Fibroblast of pulmonary artery (primary cell): Measurements from ENCODE around the gene CAMK2G.
A peak's percentile ranks its signal among the peaks of the same experiment; 100 is the strongest.

Source experiments
- DNase-seq: peaks from one replicate; pipeline ENCODE4 v3.0.0-alpha.2; 2010; ENCODE audit warnings: low read depth
- H3K4me3 ChIP-seq: replicated peaks from 2 replicates; pipeline ENCODE4 v1.5.1; 2011; ENCODE audit warnings: low read depth, mild to moderate bottlenecking, control low read depth, low read length, moderate library complexity
- TF ChIP-seq, protein P1 (sequence below): IDR thresholded peaks from 2 replicates; pipeline ENCODE4 v1.5.1; 2011; ENCODE audit warnings: mild to moderate bottlenecking, control low read depth, low read length, inconsistent platforms; ENCODE audit errors: missing control alignments

CAMK2G gene

DNA sequence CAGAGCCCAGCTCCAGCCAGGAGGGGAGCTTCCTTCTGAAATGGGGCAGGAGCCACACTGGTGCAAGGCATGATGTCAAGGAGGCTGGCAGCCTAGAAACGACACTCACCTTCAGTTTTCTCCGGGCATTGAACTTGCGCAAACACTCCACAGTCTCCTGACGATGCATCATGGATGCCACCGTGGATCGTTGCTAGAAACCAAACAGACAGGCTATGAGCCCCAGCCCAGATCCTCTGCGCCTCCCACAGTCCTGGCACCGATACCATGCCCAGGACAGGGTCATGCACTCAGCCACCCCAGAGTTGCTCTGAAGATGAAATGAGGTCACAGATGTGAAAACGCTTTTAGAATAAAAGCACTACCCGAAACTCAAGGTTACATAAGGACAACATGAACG lies 32.0 kb downstream of the CAMK2G start:
- TF ChIP-seq, protein P1, sequence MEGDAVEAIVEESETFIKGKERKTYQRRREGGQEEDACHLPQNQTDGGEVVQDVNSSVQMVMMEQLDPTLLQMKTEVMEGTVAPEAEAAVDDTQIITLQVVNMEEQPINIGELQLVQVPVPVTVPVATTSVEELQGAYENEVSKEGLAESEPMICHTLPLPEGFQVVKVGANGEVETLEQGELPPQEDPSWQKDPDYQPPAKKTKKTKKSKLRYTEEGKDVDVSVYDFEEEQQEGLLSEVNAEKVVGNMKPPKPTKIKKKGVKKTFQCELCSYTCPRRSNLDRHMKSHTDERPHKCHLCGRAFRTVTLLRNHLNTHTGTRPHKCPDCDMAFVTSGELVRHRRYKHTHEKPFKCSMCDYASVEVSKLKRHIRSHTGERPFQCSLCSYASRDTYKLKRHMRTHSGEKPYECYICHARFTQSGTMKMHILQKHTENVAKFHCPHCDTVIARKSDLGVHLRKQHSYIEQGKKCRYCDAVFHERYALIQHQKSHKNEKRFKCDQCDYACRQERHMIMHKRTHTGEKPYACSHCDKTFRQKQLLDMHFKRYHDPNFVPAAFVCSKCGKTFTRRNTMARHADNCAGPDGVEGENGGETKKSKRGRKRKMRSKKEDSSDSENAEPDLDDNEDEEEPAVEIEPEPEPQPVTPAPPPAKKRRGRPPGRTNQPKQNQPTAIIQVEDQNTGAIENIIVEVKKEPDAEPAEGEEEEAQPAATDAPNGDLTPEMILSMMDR = no peak
- no peak overlapping the region for H3K4me3 ChIP-seq
- no peak for DNase-seq

GRCh38 chr10:73841526-73842285 lies 32.6 kb downstream of the CAMK2G start:
- TF ChIP-seq, protein P1 = no peak
- no peak overlapping the region for H3K4me3 ChIP-seq
- DNase-seq = peak; percentile 9

DNA sequence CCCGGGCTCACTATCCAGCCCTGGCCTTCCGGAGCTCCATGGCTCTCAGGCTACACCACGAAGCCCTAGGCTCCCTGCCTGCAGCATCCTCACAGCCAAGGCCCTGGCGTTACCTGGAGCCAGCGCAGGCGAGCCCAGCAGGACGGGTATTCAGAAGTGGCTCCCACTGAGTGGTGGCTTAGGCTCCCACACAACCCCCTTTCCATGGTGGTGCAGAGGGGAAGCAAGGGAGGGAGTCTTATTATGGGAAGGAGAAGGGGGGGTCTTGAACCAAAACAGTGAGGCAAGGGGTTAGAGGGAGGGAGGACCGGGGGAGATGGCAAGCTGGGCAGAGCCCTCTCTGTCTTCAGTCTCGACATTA lies 33.3 kb downstream of the CAMK2G start:
- H3K4me3 ChIP-seq = no peak overlapping the region
- DNase-seq = no peak
- TF ChIP-seq, protein P1 = no peak

GRCh38 chr10:73840403-73841060 lies 33.8 kb downstream of the CAMK2G start:
- TF ChIP-seq, protein P1 = no peak
- DNase-seq = no peak
- no peak overlapping the region for H3K4me3 ChIP-seq

DNA sequence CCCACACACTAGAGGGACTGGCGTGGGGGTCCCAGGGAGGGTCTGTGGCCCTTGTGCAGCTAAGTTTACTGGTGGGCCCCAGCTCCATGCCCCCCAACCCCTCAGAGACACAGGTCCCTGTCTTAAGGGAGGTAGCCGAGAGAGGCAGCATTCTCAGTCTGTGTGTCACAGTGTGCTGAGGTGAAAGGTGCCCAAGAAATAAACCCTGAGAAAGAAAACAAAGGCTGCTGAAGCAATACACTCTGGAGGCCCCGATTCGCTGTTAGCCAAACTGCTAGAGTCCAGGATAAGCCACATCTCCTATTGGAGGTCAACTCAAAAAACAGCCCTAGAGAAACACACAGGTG lies 34.3 kb downstream of the CAMK2G start:
- no peak overlapping the region for H3K4me3 ChIP-seq
- peak; percentile 14 for DNase-seq
- TF ChIP-seq, protein P1 = no peak

- TF ChIP-seq, protein P1 = no peak
- no peak overlapping the region for H3K4me3 ChIP-seq
- DNase-seq = no peak
Observed at GRCh38 chr10:73839276-73839966, 34.9 kb downstream of the CAMK2G start.
